ENCODE measurements around the gene ACO2.

GRCh38 chr22:41542224-41542623 is 73.3 kb downstream of the ACO2 start:
- TF ChIP-seq CTCF (IDR thresholded peaks at IDR 0.05) (no peak), POLR2A (IDR thresholded peaks at IDR 0.05) (no peak)
